HG03095 (cell line): Measurements from ENCODE around the gene RIMOC1.
"Not testable (repeated sequence)": the region's sequence is repeated elsewhere in the genome, so short reads cannot be mapped to it uniquely, and the experiment has no call there.

ENCODE experiments used
- ATAC-seq: cut with Tn5 transposase; IDR thresholded peaks from one replicate; pipeline ENCODE4 v1.9.1; 2021; ENCODE audit warnings: moderate library complexity; ENCODE audit not compliant: unreplicated experiment

The RIMOC1 gene

DNA sequence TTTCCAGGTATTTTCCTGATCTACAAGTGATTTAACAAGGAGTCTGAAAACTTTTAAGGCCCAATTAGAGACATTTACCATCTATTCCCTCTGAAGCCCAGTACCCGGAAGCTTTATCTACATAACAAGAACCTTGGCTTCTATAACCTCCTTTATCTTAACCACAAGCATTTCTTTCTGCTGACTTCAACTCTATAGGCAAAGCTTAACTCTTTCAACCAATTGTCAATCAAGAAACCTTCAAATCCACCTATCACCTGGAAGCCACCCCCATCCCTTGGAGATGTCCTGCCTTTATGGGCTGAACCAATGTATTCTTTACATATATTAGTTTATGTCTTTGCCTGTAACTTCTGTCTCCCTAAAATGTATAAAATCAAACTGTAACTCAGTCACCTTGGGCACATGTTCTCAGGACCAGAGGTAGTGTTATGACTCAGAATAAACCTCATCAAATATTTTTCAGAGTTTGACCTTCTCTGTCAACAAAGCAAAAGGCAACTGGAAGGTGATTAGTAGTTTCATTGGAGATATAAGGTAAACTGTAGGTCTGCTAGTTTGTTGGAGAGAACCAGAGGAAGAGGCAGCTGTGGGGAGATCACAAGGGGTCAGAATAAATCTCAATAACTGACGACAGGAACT is 13.0 kb upstream of the RIMOC1 start:
- ATAC-seq = no peak

DNA sequence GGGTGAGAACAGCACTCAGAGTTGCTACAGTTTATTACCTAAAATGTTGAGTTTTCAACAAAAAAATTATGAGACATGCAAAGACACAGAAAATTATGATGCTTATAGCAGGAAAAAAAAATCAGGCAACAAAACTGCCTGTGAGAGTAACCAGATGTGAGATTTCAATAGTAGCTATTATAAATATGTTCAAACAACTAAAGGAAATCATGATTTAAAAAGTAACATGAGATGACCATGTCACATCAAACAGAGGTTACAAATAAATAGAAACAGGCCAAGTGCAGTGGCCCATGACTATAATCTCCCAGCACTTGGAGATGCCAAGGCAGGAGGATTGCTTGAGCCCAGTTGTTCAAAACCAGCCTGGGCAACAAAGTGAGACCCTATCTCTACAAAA is 12.1 kb upstream of the RIMOC1 start:
- no peak for ATAC-seq

DNA sequence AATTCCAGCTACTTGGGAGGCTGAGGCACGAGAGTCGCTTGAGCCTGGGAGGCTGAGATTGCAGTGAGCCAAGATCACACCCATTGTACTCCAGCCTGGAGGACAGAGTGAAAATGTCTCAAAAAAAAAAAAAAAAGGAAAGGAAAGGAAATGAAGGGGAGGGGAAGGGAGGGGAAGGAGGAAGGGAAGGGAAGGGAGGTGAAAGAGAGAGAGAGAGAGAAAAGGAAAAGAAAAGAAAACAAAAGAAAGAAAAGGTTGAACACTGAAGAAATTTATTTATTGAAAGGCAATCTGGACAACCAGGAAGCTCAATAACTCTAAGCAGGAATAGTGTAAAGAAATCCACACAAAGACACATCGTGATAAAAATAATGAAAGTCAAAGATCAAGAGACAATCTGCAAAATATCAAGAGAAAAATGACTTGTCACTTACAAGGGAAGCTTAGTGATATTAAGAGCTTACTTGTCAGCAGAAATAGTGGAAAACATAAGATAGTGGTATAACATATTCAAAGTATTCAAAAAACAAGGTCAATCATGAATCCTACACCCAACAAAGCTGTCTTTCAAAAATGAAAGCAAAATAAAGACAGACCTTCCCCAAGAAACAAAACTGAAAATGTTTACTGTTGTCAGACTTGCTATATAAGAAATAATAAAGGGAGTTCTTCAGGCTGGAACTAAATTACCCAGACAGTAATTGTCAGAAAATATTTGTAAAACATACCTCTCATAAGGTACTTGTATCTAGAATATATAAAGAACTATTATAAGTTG is 10.9 kb upstream of the RIMOC1 start:
- ATAC-seq = peak; percentile 81

DNA sequence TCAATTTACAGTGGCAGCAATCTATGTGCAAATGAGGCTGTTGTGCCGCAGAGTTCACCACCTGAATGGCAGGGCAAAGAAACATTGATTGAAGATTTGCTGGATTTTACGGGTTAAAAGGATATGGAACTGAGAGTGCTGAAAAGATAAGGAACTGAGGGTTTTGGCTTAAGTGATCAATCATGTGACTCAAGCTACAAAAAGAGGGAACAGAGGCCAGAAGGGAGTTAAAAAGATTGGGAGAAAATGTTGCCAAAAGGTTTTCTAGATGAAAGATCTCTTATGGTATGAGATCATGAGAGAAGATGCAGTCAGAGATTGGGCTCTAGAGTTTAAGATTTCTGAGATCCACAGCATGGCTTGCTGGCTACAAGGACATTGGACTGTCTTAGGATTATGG is 7.9 kb upstream of the RIMOC1 start:
- no peak for ATAC-seq

DNA sequence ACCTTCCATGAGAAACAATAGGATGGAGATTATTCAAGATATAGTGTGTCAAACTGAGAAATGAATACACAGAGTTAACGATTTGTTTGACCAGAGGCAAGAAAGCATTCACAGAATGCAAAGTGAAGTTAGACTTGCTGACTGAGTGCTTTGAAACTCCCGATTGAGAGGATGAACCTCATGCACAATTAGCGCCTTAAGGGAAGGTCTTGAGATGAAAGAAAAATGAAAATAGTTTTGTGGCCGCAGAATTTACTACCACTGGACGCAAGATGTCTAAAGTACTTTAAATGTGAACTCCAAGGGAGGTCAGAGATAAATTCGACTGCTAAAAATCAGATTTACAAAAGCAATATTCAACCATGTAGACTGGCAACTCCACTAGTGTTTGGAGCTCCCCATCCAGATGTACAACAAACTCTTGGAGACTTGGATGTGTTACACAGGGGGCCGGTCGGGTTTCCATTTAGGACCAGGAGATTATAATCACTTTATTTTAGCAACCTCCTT is 707 bp upstream of the RIMOC1 start:
- no peak for ATAC-seq

DNA sequence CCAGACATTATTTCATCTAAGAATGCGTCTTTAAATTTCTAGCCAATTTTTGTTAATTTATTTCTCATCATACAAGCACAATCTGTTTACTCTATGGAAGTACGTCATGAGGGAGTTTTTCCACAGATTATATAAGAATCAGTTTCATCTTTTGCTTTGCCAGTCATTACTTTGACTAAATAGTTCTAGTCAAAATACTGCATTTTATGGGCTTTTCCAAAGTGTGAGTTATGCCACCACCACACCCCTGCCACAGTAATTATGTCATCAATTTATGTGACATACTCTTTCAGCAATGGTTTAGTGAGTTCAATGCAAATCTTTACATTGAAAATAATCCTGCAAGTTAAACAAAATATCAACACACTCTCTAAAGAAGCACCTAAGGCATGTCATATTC is 2.0 kb downstream of the RIMOC1 start:
- ATAC-seq = no peak

DNA sequence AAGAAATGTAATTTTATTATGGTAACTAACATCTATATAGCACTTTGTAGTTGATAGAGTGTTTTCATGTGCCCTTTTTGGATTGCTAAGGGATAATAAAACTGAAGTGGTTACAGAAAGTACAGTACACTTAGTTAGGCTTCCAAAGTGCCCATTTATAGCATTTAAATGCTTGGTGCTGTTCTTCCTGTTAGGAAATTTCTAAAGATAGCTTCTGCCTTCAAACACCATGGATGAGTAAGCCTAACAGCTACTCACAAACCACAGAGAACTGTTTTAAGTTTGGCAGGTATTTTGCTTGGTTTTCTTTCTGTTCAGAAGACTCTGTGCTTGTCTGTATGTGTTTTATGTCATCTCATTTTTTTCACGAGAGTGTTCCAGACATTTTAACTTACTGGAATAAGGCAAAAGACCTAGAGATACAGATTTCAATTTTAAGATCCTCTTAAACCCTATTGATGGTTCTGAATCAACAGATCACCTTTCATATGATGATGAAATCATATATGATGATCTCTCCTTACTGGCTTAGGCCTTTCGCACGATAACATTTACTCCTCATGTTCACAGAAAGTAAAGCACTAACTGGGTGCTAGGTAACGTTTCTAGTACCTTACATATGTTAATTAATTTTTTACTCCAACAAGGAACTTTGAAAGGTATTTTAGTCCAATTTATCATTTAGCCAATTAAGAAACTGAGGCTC is 4.4 kb downstream of the RIMOC1 start:
- no peak for ATAC-seq

DNA sequence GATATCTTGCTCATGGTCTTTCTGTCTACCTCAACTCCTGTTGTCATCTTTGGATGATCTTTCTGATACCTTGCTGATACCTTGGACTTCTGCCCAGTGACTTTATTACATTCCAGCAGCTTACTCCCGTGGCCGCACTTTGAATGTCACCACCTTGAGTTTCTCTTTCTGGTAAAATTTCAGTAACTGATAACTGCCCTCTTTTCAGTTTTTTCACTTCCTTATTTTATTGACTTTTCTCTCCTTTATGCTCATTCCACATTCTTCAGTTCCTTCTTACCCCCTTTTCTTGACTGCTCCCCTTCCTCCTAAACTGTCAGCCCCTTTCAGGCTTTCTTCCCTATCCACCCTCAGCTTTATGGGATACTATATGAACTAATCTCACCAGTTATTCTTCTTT is 14.0 kb downstream of the RIMOC1 start:
- ATAC-seq = no peak

DNA sequence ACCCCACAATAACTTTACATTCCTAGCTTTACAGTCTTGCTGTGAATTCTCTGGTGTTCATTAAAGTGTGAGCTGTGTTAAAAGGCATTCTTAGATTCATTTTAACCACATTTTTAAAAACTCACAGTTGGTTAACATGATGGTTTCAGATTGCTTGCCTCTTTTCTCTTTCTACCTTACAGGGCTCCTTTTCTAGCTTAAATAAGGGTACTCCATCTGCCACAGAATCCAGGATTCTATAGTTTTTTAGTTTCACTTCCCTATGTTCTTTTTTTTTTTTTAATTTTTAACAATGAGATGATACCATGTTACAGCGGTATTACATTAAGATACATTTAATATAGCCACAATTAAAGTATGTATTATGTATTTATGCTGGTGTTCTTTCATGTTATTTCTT is 17.0 kb downstream of the RIMOC1 start:
- ATAC-seq = no peak

DNA sequence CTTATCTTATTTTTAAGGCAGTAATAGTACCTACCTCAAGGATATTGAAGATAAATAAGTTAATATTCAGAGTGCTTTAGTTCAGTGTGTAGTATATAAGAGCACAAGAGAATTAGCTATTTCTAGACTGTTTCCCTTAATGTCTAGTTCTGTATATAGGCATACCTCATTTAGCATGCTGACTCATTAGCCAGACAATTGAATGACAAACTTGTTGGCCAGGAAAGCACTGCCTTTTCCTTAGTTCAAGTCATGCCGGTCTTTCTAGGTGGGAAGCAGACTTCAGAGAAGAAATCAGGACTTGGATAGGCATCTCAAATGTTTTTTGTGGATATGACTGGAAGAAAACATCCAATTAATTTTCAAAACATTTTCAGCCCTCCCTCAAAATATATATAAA is 17.7 kb downstream of the RIMOC1 start:
- no peak for ATAC-seq

DNA sequence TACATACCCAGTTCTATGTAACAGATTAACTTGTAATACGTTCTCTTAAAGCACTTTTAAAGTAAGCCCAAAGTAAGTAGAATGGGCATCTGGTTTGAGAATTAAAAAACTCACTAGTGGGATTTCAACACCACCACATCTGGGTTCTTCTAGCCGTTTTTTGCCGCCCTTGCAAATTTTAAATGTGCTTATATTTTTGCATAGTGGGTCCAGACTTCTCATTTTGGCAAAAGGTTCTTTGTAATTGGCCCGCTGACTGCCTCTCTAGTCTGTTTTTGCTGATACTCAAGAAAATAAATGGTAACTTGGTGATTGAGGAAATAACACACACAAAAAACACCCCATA is 20.4 kb downstream of the RIMOC1 start:
- no peak for ATAC-seq

DNA sequence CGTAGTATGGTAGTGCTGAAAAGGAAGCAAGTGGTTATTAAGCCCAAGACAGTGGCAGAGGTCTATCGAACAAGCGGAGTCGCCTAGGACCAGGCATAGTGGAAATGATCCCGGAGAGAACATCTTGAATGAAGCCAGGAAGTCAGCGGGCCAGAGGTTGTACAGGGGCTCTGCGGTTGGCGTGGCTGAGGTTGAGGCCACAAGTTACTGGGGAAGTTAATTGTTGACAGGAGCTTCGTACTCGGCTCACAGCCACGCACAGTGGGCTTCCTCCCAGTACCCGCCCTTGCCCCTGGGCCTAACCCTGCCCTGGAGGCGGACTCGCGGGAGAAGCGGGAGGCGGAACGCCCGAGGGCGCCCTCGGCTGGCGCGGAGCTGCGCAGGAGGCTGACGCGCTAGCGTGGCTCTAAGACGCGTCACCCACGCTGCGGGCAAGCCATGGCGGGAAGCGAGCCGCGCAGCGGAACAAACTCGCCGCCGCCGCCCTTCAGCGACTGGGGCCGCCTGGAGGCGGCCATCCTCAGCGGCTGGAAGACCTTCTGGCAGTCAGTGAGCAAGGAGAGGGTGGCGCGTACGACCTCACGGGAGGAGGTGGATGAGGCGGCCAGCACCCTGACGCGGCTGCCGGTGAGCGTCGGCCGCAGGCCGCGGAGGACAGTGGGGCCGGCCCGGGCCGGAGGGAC is 20.9 kb downstream of the RIMOC1 start, which contains the start of gene FBXO4:
Gene FBXO4, plus strand, starts transcription at position 410 of the 683 bp plus-strand sequence. Its CDS starts 29 bp downstream, at position 439.
- peak; percentile 91 for ATAC-seq

DNA sequence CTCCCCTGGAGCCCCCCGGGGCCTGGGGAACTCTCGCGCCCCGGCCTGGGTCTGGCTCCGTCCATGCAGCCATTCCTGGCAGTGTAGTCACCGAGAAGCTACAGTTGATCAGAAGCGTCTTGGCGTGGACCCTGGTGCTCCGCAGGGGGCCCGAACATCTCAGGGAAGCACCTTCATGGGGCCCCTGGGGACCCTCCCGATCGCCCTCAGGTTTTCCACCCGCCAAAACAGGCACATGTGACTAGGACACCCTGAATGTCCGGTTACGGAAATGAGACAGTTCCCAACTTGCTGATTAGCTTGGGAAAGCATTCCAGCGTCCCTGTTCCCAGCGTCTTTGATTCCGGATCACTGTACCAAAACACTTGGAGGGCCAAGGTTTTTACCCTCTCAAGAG is 21.4 kb downstream of the RIMOC1 start:
- ATAC-seq = no peak

DNA sequence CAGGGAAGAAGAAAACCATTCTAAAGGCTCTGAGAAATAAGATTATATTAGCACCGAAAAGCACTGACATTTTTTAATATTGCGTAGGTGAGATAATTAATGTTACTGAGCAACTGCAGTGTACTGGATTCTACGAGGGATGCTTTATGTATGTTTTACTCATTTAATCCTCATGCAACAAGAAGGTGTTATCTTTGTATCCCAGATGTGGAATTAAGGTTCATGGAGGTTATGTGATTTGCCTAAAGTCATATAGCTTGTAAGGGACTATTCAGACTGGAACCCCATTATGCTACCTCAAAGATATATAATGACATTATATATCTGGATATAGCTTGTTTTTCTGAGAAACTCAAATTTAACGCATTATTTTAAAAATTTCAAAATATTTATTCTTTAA is 23.5 kb downstream of the RIMOC1 start:
- no peak for ATAC-seq

DNA sequence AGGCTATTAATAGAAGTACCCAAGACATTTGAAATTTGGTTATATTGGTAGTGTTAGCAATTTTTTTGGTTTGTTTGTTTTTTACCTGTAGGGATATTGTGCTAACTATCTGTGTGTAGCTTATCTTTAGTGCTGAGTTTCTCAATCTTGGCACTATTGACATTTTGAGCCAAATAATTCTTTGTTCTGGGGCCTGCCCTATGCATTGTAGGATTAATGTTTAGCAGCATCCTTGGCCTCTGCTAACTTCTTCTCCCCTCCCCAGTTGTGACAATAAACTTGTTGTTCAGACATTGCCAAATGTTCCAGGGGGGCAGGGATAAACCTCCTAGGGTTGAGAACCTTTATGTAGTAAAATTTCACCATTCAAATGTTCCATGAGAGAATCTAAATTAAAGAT is 24.9 kb downstream of the RIMOC1 start:
- ATAC-seq = no peak

DNA sequence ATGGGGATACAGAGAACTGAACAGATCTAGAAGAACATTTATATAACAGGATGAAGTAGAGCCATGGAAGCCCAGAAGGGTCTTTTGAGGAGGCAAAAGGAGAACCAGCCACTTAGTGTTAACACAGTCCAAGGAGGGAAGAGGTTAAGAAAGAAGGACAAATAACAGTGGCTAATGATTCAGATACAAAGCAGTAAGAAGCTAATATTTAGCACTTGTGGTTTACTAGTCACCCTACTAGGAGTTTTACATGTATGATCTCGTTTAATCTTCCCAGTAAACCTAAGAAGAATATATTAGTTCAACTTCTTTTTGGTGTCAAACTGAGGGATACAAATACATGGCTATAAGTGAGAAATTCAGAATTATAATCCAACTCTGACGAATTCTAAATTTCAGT is 28.6 kb downstream of the RIMOC1 start:
- no peak for ATAC-seq

DNA sequence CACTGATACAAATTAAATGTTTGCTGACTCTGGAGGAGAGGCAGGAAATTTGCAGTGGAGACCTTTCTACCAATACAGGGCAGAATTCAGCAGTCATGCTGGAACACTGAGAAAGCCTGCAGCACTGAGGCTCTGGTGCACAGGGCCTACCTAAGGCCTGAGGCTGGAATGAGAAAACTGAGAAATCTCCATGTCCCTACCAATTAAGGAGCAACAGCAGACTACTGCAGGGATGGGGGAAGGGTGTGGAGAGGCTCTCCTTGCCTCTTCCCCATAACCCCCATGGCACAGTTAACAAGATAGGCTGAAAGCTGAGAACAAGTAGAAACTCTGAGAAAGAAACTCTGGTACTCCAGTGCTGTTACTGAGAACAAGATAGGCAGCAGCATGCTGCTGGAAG is 31.4 kb downstream of the RIMOC1 start:
- no peak for ATAC-seq

DNA sequence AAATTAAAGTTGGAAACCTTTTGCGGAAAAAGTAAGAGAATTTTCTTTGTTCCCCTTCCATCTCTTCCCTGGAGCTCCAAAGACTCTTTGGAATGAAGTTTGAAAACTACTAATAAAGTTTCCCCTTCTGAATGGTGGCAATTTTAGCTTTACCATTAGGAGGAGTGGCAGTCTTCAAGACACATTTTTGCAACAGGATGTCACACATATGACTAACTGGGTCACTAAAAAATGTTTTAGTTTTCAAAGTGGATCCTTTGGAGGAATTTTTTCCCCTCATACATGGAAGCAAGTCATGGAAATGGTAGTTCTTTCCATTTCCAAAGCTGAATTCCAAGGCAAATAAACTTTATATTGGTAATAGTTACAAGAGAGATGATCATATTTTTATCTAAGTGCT is 36.5 kb downstream of the RIMOC1 start:
- ATAC-seq = no peak

DNA sequence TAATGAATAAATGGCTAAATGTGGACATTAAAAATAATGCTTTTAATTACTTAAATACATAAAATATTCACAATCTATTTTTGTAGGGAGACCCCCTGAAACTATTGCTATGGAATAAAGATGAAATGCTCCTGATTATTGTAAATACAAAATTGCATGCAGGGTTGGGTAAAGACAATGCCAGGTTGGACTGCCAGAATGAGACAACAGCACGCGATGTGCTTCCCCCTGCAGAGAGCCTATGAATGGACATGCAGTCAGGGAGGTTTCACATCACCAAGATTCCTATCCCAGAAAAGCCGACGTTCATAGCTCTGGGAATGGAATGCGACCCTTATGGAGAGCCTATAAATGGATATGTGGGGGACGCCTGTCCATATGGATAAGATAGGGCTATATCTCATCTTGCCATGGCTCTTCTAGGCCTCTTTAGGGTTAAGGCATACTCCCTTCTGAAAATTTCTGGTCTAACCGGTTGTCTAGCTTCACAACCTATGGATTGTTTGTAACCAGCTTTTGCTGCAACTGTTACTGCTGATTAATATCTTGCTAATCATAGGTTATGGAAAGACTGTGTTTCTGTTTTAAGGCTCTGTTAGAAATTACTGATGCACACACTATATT is 41.3 kb downstream of the RIMOC1 start:
- ATAC-seq = not testable (repeated sequence)

DNA sequence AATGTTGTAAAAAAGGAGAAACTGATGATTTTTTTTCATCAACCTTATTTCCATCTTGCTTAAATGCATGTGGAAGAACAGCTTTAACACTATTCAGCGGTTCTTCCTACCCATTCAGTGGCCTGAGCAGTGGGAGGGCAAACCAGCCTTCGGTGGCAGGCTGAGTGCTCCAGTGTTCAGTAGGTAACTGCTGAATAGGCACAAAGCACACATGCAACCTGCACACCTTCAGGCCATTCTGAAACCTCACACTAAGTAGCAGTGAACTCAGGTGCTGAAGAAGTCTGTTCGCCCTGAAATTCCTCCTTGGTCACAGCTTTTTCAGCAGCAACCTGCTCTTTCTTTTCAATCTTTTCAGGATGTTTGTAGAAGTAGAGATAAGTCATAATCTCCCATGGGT is 47.1 kb downstream of the RIMOC1 start:
- ATAC-seq = no peak
